Osteoblast (primary cell): ENCODE results near the gene PCGF6. TPM values are rescaled to one million over a fixed set of nuclear protein-coding genes. Genes with fewer than 3 reads are reported as not detected.

Source experiments
- DNase-seq: peaks from one replicate; pipeline ENCODE4 v3.0.0; 2011; ENCODE audit warnings: low spot score, mixed read lengths; ENCODE audit not compliant: insufficient read length; ENCODE audit errors: missing footprints
- H2AFZ ChIP-seq: 2 replicates; pipeline ENCODE4 v1.6.0; 2011; ENCODE audit warnings: mild to moderate bottlenecking, low read length
- H3K27ac ChIP-seq: 2 replicates; pipeline ENCODE4 v1.5.1; 2011; ENCODE audit warnings: mild to moderate bottlenecking, low read depth, low read length, moderate library complexity
- H3K27me3 ChIP-seq: 2 replicates; pipeline ENCODE4 v1.6.0; 2012; ENCODE audit warnings: mild to moderate bottlenecking, control low read depth, inconsistent platforms, low read length, moderate library complexity; ENCODE audit not compliant: insufficient read depth
- H3K36me3 ChIP-seq: 2 replicates; pipeline ENCODE4 v1.5.1; 2011; ENCODE audit warnings: mild to moderate bottlenecking, low read length, control low read depth, moderate library complexity; ENCODE audit not compliant: insufficient read depth
- H3K4me1 ChIP-seq: 2 replicates; pipeline ENCODE4 v1.5.1; 2011; ENCODE audit warnings: mild to moderate bottlenecking, low read length, control low read depth, moderate library complexity; ENCODE audit not compliant: insufficient read depth
- H3K4me2 ChIP-seq: 2 replicates; pipeline ENCODE4 v1.6.0; 2011; ENCODE audit warnings: mild to moderate bottlenecking, low read length; ENCODE audit not compliant: insufficient read depth
- H3K4me3 ChIP-seq: fragments of 200-600 bp; sonication (generic); 3 replicates; pipeline ENCODE4 v1.5.1; 2012; ENCODE audit warnings: mild to moderate bottlenecking, low read length, inconsistent platforms; ENCODE audit not compliant: insufficient read depth
- H3K79me2 ChIP-seq: 2 replicates; pipeline ENCODE4 v1.6.0; 2012; ENCODE audit warnings: mild to moderate bottlenecking, low read length, control low read depth, inconsistent platforms; ENCODE audit not compliant: insufficient read depth
- H3K9me3 ChIP-seq: 2 replicates; pipeline ENCODE4 v1.5.1; 2011; ENCODE audit warnings: low read depth, low read length, control low read depth
- H4K20me1 ChIP-seq: 2 replicates; pipeline ENCODE4 v1.6.0; 2012; ENCODE audit warnings: mild to moderate bottlenecking, low read length, control low read depth; ENCODE audit not compliant: insufficient read depth
- total RNA-seq: library from RNA; depleted of rRNA; stranded (reverse); fragments of >200 nt; gene quantifications from 2 replicates; pipeline ENCODE4 v1.2.3, GENCODE V29; 2012
- TF ChIP-seq, protein P1 (sequence below): IDR thresholded peaks from 2 replicates; pipeline ENCODE4 v1.5.1; 2011; ENCODE audit warnings: mild to moderate bottlenecking, low read depth, low read length, moderate library complexity; ENCODE audit errors: extremely low read depth

The PCGF6 gene
- total RNA-seq, 1 donor: 16.6 TPM

DNA sequence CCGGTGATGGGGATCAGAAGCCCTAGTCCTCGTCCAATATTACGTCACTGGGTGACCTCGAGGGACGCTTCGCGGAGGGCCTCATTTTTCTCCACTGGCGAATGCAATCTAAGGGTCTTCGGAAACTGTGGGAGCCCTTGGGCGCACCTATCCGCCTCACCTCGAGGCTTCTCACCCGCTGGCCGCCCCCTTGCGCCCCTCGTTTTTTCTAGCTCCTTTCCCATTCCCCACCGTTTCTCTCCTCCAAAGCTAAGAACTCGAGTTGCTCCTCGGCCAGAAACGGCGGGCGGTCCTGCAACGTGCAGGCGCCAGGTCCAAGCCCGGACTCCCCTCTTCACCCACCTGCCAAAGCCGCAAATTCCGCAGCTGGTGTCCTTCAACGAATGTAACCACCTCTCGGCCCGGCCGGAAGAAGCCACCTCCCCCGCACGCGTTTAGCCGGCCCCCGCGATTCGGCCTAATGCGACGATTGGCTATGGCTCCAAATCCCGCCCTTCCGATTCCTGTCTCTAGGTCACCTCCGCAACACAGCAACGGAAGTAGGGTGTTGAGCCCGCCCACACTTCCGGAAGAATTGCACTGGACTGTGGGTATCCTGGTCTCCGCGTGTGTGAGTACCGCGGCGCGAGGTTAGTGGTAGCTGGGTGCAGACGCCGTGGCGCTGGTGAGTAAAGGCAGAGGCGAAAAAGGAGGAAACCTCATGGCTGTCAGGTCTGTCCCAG lies 45.3 kb upstream of the PCGF6 start, which contains the start of the genes ATP5MK and PDCD11:
Gene ATP5MK, minus strand, starts transcription at position 409 of the 722 bp plus-strand sequence. CDS start 4,018 bp downstream, outside the sequence.
Gene PDCD11, plus strand, starts transcription at position 560 of the 722 bp plus-strand sequence. CDS start 1,801 bp downstream, outside the sequence.
- Histone ChIP-seq H3K27me3 (no peaks in the 10 kb centered on the region), H2AFZ (peak within 1 kb of the TSS; percentile 95), H3K4me2 (peak within 1 kb of the TSS; percentile 99), H4K20me1 (peaks cover 14% of the 10 kb centered on the region), H3K79me2 (peaks cover 72% of the 10 kb centered on the region), H3K27ac (peak within 1 kb of the TSS; percentile 92), H3K9me3 (no peaks in the 10 kb centered on the region), H3K36me3 (peaks cover 42% of the 10 kb centered on the region), H3K4me3 (peak within 1 kb of the TSS; percentile 95), H3K4me1 (peaks cover 21% of the 10 kb centered on the region)
- TF ChIP-seq, protein P1, sequence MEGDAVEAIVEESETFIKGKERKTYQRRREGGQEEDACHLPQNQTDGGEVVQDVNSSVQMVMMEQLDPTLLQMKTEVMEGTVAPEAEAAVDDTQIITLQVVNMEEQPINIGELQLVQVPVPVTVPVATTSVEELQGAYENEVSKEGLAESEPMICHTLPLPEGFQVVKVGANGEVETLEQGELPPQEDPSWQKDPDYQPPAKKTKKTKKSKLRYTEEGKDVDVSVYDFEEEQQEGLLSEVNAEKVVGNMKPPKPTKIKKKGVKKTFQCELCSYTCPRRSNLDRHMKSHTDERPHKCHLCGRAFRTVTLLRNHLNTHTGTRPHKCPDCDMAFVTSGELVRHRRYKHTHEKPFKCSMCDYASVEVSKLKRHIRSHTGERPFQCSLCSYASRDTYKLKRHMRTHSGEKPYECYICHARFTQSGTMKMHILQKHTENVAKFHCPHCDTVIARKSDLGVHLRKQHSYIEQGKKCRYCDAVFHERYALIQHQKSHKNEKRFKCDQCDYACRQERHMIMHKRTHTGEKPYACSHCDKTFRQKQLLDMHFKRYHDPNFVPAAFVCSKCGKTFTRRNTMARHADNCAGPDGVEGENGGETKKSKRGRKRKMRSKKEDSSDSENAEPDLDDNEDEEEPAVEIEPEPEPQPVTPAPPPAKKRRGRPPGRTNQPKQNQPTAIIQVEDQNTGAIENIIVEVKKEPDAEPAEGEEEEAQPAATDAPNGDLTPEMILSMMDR: no peak
- peak; percentile 98 for DNase-seq

DNA sequence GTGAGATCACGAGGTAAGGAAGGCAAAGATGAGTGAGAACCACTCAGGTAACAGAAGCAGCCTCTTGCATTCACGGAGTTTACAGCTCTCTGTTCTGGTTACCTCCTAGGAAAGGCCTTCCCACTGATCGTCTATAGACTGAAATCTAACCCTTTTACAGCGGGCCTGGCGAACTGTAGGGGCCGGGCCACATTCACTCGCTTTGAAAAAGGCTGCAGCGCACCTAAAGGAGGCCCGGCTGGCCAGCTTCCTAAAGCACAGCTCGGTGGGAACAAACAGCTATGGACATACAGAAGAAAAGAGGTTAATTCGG lies 44.8 kb upstream of the PCGF6 start:
- Histone ChIP-seq H3K4me3 (peak overlapping the region; percentile 95), H3K79me2 (peaks cover 76% of the 10 kb centered on the region), H3K27ac (peak overlapping the region; percentile 92), H4K20me1 (peaks cover 14% of the 10 kb centered on the region), H3K36me3 (peaks cover 44% of the 10 kb centered on the region), H3K4me1 (peaks cover 21% of the 10 kb centered on the region), H3K27me3 (no peaks in the 10 kb centered on the region), H3K9me3 (no peaks in the 10 kb centered on the region), H2AFZ (peak overlapping the region; percentile 85), H3K4me2 (peak overlapping the region; percentile 99)
- no peak for DNase-seq
- TF ChIP-seq, protein P1: no peak

DNA sequence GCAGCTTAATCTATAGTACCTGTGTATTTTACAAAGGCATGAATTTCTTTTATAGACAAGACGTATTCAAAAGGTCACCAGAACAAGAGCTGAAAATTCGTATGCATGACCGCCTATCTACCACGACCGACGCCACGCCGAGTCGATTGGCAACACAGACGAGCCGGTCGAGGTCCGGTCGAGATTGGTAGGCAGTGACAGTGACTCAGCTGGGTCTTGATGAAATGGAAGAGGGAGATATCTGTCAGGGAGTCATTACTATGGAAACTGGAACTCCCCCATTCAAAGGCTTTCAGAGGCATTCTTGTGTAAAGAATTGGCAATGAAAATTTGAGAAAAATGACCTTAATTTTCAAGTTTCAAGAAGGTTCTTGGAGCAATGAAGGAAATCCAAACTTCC lies 43.2 kb upstream of the PCGF6 start:
- Histone ChIP-seq H4K20me1 (peaks cover 14% of the 10 kb centered on the region), H2AFZ (no peak overlapping the region), H3K4me2 (no peak overlapping the region), H3K9me3 (no peaks in the 10 kb centered on the region), H3K36me3 (peaks cover 42% of the 10 kb centered on the region), H3K4me1 (peaks cover 21% of the 10 kb centered on the region), H3K27ac (no peak overlapping the region), H3K27me3 (no peaks in the 10 kb centered on the region), H3K4me3 (no peak overlapping the region), H3K79me2 (peaks cover 71% of the 10 kb centered on the region)
- TF ChIP-seq, protein P1: no peak
- DNase-seq: no peak

DNA sequence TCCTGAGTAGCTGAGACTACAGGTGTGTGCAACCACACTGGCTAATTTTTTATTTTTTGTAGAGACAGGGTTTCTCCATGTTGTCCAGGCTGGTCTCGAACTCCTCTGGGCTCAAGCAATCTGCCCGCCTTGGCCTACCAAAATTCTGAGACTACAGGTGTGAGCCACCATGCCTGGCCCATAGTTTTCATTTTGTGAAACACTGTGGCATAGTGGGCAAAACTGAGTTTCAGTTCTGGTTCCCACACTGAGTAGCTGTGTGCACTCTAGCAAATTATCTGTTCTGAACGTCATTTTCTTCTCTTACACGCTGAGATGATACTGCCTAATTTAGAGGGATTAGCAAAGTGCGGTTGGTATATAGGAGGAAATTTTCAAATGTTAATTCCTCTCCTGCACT lies 31.8 kb upstream of the PCGF6 start:
- TF ChIP-seq, protein P1: no peak
- no peaks in the 10 kb centered on the region for H3K4me1 ChIP-seq
- H3K9me3 ChIP-seq: no peaks in the 10 kb centered on the region
- H3K27ac ChIP-seq: no peak overlapping the region
- no peaks in the 10 kb centered on the region for H3K27me3 ChIP-seq
- peaks cover 22% of the 10 kb centered on the region for H3K36me3 ChIP-seq
- H4K20me1 ChIP-seq: no peaks in the 10 kb centered on the region
- H3K4me2 ChIP-seq: no peak overlapping the region
- no peak overlapping the region for H3K4me3 ChIP-seq
- DNase-seq: no peak
- no peak overlapping the region for H2AFZ ChIP-seq
- H3K79me2 ChIP-seq: no peaks in the 10 kb centered on the region
